T47D (cell line): ENCODE results near the gene C17orf58.
"Not testable (repeated sequence)": the region's sequence is repeated elsewhere in the genome, so short reads cannot be mapped to it uniquely, and the experiment has no call there.

ENCODE experiments used
- DNase-seq, 2 experiments: peaks; one replicate each; pipeline versions ENCODE4 v3.0.0 to v3.0.0-alpha.2; 2011 to 2012; ENCODE audit warnings: low read depth in 1 of 2, low spot score in 1 of 2
- JUND ChIP-seq: IDR thresholded peaks from 2 replicates; pipeline ENCODE4 v1.6.1; 2012; ENCODE audit warnings: low read depth
- in situ Hi-C: cut with HindIII; loops from 2 replicates; pipeline ENCODE4 v1.10.0; 2016; ENCODE audit warnings: low sequenced_read_pairs, low pct_unique_long_range_greater_than_20kb

C17orf58 gene

DNA sequence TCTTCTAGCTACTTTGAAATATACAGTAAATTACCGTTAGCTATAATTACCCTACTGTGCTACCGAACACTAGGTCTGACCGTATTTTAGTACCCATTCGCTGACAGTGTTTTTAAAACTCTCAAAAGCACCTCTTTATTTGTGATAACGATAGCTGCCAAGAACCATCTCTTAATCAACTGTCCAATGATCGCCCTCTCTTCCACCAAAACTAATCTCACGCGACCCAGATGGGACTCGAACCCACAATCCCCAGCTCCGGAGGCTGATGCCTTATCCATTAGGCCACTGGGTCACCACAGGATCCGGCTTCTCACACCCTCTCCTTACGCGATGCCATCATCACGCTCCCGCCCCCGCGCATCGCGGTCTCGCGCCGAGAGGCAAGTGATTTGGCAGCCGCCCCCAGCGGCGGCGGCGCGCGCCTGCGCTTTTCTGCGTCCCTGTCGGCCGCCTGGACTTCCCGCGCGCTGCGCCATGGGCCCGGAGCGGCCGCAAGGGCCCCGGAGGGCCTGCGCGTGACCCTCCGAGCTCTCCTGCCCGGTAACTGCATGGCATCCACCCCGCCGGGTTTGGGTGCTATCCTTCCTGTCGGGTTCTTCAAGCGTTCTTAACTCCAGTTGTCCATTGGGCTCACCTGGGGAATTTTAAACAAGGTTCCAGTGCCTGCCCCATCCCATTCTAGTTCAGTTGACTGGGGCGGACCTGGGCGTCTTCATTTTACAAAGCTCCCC lies 23.6 kb upstream of the C17orf58 start:
- no peak for TF ChIP-seq JUND
- in situ Hi-C loops = no loop called here
- peak; percentile 89 to 97 for DNase-seq

DNA sequence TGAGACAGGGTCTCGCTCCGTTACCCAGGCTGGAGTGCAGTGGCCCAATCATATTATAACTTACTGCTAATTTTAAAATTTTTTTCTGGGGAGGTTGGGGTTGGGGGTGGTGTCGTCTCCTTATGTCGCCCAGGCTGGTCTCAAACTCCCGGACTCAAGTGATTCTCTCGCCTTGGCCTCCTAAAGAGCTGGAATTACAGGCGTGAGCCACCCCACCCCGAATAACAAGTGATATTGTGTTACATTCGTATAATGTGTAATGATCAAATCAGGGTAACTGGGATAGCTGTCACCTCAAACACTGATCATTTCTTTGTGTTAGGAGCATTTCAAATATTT lies 23.0 kb upstream of the C17orf58 start:
- no peak for DNase-seq
- no peak for TF ChIP-seq JUND
- in situ Hi-C loops = no loop called here

DNA sequence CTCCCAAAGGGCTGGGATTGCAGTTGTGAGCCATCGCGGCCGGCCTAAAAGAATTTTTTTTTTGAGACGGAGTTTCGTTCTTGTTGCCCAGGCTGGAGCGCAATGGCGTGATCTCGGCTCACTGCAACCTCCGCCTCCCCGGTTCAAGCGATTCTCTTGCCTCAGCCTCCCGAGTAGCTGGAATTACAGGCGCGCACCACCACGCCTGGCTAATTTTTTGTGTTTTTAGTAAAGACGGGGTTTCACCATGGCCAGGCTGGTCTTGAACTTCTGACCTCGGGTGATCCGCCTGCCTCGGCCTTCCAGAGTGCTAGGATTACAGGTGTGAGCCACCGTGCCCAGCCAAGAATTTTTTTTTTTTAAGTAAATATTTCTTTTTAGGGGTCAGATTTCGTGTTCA lies 22.2 kb upstream of the C17orf58 start:
- DNase-seq, in situ Hi-C loops: not testable (repeated sequence)

DNA sequence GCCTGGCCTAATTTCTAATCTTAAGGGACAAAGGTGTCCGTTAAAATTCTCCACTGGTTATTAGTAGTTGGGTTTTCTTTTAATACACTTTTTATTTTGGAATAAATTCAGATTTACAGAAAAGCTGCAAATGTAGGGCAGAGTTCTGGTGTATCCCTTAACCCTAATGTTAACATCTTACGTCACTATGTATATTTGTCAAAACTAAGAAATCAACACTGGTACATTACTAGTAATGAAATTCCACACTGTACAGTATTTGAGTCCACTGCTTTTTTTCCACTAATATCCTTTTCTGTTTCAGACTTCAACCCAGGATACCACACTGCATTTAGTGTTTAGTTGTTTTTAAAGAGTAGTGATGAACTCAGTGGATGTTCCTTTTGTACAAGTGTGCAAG lies 20.6 kb upstream of the C17orf58 start:
- no peak for DNase-seq
- in situ Hi-C loops = no loop called here
- no peak for TF ChIP-seq JUND

DNA sequence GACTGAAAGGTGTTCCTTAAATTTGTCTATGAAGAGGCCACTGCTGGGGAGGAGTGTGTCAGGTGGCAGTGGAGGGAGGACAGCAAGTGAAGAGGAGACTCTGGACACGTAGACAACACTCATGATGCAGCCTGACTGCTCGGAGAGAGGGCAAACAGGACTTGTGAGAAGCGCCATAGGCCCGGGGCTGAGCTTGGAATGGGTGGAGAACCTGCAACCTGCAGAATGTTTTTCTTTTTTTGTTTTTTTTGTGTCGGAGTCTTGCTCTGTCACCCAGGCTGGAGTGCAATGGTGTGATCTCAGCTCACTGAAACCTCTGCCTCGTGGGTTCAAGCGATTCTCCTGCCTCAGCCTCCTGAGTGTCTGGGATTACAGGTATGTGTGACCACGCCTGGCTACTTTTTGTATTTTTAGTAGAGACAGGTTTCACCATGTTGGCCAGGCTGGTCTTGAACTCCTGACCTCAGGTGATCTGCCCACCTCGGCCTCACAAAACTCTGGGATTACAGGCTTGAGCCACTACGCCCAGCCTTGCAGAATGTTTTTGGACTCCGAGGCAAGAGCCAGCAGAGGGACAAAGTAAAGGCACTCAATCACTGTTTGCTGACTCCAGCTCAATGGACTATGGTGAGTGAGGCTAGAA lies 18.9 kb upstream of the C17orf58 start:
- in situ Hi-C loops = no loop called here
- no peak for DNase-seq
- TF ChIP-seq JUND = no peak

DNA sequence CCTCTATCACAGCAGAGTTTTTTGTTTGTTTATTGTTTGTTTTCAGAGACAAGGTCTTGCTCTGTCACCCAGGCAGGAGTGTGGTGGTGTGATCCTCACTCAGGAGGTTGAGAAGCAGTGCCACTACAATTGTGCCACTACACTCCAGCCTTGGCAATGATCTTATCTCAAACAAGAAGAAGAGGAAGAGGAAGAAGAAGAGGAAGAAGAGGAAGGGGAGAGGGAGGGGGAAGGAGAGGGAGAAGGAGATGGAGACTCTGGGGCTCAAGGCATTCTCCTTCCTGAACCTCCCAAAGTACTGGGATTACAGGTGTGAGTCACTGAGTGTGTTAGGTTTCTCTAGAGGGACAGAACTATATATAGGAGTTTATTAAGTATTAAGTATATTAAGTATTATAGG lies 17.1 kb upstream of the C17orf58 start:
- TF ChIP-seq JUND = no peak
- DNase-seq = no peak

DNA sequence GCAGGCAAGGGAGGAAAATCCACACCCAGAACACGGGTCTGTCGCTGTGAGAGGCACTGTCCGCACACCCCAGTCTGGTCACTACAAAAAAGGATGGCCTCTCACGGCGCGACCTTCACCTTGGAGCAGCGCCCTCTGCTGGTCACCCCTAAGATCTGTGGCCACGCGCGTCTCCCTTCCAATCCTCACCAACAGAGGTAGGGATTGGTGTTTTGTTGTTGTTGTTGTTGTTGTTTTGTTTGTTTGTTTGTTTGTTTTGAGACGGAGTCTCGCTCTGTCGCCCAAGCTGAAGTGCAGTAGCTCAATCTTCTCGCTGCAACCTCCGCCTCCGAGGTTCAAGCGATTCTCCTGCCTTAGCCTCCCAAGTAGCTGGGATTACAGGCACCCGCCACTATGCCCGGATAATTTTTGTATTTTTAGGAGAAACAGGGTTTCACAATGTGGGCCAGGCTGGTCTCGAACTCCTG lies 15.0 kb upstream of the C17orf58 start:
- peak in 1 of 2 experiments; percentile 70 for DNase-seq
- no peak for TF ChIP-seq JUND
- in situ Hi-C loops = no loop called here

More for the DNA sequence above, 17.1 kb upstream of the C17orf58 start:
- in situ Hi-C loops = no loop called here

DNA sequence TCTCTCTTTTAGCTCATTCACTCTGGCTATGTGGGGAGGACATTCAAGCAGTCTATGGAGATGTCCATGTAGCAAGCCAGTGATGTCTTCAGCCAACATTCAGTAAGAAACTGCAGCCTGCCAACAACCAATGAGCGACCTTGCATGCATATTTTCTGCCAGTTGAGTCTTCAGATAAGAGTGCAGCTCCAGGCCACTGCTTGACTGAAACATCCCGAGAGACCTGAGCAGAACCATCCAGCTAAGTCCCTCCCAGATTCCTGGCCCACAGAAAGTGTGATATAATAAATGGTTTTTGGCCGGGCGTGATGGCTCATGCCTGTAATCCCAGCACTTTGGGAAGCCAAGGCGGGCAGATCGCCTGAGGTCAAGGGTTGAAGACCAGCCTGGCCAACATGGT lies 10.5 kb upstream of the C17orf58 start:
- no peak for DNase-seq
- in situ Hi-C loops = no loop called here
- no peak for TF ChIP-seq JUND

DNA sequence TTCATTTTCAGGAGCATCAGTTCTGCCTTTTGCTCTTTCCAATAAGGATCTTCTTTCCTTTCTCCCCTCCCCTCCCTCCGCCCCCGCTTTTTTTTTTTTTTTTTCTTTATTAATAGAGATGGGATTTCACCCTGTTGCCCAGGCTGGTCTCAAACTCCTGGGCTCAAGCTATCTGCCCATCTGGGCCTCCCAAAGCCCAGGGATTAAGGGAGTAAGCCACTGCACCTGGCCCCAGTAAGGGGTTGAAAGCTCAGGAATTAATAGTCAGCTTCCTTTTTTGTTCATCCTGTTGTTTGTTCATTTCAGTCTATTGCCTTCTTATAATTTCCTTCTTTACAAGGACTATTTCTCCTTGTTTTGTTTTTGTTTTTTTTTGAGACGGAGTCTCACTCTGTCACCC lies 7.9 kb upstream of the C17orf58 start:
- in situ Hi-C loops = no loop called here
- no peak for DNase-seq
- TF ChIP-seq JUND = no peak

DNA sequence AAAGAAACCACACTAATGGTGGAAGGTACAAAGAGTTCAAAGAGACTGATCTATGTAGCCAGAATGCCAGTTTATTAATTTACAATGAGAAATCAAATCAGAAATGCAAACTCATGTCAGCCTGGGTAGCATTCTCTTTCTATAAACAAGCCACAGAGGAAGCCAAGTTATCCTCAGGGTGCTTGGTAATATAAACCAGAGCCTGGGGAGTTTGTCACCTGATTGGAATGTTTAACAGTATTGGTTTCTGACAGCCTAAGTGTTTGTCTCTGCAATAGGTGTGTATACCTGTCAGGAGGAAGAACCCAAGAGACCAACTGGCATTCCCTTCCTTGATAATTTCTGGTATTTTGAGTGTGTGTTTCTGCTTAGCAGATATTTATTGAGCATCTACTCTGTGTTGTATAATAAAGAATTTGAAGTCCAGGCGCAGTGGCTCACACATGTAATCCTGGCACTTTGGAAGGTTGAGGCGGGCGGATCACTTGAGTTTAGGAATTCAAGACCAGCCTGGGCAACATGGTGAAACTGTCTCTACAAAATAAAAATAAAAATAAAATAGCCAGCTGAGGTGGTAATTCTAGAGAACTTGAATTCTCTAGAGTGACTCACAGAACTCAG lies 3.1 kb upstream of the C17orf58 start:
- peak; percentile 41; the same call in 1 of the 2 replicates for TF ChIP-seq JUND
- DNase-seq = peak; percentile 66 to 86
- in situ Hi-C loops = no loop called here

DNA sequence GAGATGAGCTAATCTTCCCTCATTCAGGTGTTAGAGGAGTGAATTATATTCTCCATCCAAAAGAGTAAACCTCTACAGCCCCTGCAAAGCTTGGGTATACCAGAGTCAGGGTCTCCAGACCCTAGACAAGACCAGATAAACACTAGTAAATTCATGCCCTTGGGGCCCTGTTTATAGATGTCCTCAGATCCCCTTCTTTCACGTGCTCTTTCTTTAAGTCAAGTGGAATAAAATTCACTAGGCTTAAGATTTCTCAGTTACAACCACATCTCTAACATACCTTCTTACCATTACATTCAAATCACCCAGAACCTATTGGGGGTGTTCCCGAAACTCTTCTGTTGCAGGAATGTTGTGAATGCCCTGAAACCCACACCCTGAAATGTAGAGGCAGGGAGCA lies 2.2 kb upstream of the C17orf58 start:
- in situ Hi-C loops = no loop called here
- no peak for DNase-seq
- no peak for TF ChIP-seq JUND

DNA sequence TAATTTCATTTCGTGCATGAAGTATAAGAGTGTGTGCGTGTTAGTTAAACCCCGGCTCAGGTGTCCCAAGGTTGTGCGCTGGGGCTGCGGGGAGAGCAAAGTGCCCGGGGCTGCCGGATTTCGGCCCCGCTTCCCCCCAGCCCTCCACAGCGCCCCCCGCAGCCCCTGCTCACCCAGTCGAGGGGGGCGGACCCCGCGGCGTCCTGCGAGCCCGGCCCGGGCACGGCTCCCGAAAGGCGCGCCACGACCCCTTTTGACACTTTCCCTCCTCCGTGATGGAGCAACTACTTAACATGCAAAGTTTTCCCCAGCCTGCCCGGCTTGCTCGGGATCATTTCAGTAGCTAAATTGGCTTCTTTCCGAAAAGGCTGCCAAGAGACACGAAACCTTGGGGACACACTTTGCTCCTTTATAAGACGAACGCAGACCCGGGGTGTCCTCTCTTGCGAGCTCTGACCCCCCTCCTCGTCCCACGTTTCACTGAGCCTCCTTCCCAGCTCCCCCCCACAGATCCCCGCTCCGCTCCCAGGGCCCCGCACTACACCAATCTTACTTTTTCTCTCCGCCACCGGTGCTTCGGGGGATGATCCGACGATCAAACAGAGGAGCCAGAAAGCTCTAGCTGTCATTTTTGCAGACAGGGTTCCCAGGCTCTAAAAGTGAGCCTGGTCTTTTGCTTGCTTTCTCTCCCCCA lies 552 bp downstream of the C17orf58 start:
- in situ Hi-C loops = no loop called here
- TF ChIP-seq JUND = no peak

DNA sequence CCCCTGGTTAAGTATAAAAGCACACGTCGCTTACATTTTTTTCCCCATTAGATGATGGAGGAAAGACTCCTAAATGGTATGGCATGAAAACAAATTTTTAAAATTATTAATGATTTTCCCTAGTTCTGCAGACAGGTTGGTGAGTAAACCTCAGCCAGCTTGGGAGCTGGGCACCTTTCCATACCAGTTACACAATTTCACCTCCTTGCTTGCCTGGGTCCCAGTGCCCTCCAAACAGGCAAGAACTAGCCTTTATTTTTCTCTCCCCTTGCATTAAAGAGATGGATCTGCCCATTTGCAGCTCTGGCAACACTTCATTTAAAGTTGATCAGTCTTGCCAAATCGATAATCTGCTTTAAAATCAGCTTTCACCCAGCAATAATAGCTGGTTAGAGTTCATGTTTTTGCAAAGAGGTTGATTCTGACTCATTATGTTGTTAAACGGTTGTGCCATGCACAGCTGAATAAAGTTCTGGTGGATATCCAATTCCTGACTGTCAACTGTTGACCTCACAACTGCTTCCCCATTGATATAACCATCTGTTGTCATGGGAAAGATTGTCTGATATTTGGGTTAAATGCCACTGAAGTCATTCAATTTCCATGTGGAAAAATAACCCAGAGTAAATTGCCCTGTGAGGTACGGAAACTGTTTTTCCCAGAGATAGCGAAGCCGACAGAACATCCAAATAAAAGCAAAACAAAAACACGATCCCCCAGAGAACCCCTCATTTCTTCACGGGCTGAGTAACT lies 1.3 kb downstream of the C17orf58 start:
- TF ChIP-seq JUND = 0 out of 2 replicates have a peak, but pooled peaks have one; percentile 10
- DNase-seq = peak in 1 of 2 experiments; percentile 75
- in situ Hi-C loops = no loop called here

More for the DNA sequence above, 552 bp downstream of the C17orf58 start:
- DNase-seq = peak in 1 of 2 experiments; percentile 49
